ENCODE measurements around the gene WWC2.

The WWC2 gene

DNA sequence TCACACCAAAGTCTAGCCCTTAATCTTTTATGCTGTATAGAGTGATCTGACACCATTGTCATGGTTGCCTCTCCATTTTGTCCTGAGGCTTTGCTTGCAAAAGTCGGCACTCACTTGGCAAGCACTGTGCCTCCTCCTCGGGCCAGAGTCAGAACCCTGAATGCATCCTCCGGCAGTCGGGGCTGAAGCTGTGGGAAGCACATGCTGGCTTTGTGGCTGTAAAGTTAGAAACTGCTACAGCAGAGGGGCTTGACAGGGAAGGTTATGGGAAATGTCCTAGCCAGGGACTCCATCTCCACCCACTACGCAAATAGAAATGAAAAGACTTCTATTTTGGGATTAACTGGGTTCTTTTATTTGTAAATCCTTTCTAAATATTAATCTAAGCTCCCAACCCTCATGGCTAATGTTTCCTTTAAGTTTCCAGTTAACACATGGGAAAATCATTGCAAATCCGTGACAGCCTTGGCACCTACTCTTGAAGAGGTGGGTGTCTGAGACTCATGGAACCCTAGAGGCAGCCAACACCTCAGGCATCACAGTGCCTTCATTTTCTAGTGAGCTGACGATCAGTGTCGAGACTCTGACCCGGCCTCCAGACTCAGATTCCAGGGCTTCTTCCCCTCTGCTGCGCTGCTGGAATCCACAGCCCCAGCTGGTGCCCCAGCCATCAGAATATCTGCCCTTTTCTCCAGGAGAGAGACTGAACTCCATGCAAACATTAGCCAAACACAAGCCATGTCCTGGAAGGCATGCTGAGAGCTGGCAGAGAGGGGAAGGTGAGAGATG lies 231.1 kb downstream of the WWC2 start:
- DNase-seq (ENCODE audit: low read depth, low spot score): no peak

DNA sequence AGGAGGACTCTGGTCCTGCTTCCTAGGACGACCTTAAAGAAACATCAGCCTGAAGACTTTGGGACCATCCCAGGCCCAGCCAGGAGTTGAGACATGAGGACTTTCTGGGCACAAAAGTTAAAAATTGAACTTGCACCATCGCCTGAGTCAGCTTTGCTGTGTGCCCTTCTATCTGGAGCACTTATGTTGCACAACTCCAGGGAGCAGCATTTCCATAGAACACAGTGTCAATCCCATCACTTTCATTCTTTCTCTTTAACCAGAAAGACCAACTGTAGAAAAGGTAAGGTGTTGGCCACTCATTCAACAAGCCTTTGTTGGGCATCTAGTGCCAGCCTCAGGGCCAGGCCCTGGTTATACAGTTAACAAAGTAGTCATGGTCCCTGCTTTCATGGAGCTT lies 231.8 kb downstream of the WWC2 start:
- DNase-seq (ENCODE audit: low read depth, low spot score): no peak

DNA sequence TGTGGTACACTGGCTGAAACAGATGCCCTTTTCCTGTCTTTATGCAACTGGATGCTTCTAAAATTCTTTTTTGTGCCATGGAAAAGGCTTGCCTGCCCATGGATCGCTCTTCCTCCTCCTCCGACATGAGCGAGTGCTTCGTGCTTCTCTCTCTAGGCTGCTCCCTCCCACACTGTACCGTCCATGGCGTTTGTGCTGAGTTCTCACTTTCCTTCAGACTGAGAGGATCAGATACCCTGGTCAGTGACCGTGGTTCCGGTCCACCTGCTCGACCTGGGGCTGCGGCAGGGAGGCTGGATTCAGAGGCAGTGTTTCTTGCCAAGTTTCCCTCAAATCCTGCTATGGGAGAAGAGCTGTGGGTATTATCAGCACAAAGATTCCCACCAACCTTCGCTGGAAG lies 233.4 kb downstream of the WWC2 start:
- DNase-seq (ENCODE audit: low read depth, low spot score): no peak

DNA sequence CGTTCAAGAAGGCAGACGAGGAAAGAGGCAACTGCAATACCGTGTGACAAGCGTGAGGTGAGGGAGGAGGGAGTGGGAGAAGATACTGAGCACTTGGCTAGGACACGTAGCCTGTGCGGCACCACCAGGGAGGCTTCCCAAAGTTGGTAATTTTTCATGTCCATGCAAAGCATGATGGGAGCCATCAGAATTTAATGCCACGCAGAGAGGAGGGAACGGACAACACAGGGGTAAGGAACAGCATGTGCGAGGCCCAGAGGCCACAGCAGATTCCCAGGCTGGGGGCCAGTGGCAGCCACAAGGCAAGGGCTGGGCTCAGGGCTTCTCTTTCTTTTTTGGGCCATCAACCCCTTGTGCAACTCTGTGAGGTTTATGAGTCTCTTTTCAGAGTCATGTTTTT lies 234.1 kb downstream of the WWC2 start:
- DNase-seq (ENCODE audit: low read depth, low spot score): no peak

DNA sequence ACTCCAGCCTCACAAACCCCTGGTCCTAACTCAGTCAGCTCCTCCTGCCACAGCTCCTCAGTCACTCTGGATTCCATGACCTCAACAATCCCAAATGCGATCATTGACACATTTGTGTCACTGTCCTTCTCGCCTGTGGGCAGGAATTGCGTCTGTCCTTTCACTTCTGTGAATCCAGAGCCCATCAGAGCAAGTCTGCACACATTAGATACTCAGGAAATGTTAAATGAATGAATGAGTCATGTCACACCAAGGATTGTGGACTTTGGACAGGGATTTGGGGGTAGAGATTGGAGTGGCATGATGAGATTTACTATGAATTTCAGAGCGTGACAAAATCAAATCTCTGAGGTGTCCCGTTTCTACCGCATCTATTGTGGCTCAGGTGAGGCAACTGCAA lies 234.9 kb downstream of the WWC2 start:
- no peak for DNase-seq (ENCODE audit: low read depth, low spot score)

DNA sequence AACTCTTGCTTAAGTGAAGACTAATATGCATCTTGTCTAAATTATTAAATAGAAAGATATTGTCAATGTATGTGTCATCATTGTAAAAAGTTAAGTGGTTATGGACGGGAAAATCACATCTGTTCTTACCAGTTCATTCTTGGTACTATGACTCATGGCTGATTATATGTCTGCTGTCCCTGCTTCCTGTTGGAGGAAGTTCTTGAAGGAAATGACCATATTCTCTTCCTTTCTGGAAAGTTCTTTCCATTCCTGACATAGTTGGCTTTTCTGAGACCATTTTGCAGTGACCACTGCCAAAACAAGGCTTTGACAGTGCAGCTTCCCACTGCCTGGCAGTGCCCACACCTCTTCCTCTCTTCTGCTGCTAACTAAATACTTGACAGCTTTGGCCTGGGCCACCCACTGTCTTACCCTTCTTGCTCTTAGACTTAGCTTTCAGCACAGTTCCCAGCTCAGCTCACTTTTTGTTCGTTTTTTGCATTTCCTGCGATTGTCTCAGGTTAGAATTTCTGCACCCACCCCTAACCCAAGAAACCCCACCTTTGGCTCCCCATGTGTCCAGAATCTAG lies 236.4 kb downstream of the WWC2 start:
- DNase-seq (ENCODE audit: low read depth, low spot score): no peak

DNA sequence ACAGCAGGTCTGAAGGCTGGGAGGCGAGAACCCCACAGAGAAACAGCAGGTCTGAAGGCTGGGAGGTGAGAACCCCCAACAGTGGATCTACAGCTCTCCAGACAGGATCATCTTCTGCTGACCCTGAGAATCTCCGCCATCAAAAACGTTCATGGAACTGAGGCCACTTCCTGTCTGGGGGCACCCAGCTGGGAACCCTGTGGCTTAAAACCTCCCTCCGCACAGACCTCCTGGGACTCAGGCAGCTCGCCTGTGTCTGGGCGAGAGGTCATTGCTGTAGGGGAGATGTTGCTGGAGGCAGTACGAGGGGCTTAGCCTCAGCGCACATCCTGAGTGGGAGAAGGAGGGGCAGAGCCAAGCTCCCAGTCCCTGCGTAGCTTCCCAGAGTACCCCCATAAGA lies 238.3 kb downstream of the WWC2 start:
- no peak for DNase-seq (ENCODE audit: low read depth, low spot score)

DNA sequence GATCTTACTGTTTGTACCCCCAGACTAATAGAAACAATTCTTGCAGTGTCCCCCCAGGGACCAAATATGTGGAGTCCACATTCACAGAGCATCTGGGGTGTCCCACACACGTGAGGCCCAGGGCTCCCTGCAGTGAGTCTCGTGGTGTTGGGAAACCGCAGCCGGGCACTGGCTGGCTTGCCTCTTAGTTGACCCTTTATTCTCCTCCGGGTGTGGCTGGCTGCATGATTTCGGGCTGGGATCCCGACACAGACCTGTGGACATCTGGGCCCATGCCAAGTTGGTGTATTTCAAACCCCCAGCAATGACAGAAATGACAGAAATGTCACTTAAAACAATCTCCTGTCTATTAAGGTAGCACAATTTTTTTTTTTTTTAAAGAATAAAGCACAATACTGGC lies 238.8 kb downstream of the WWC2 start:
- no peak for DNase-seq (ENCODE audit: low read depth, low spot score)

DNA sequence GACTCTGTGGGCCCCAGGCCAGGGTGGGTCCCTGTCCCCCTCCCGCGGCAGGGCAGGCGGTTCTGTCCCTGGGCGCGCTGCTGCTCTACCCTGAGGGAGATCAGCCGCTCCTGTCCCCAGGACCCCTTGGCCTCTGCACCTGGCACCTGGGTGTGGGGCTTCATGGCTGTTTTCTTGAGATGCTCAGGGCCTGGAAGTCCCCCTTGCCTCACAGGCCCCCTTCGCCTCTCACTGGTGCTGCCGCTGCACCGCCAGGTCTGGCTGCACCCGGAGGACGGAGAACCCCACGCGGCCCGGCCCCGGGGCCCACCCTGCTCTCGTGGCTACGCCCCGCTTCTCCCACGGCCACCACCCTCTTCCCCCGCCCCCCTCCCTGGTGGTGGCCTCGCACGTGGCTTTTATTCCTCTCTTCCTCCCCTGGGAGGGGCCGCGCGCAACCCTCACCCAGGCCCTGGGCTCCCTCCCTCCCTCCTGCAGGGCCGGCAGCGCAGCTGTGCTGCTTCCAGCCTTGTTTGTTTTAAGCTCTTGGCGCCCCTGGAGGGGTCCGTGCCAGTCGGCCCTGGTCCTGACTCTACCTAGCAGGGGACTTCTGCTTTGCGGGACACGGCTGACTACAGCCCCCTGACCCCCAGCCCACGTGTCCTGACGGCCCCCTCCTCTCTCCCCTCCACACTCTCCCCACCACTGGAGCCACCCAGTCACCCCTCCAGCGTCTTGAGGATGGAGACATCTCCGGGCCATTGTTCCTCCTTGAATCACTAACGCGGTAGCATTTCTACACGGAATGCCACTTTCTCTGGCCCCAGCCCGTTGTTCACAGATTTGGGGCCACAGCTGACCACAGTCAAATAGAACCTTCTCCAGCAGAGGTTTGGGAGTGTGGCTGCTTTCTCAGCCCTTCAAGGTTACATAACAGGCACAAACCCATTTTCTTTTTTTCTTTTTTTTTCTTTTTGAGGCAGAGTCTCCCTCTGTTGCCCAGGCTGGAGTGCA lies 243.8 kb downstream of the WWC2 start:
- DNase-seq (ENCODE audit: low read depth, low spot score): no peak

DNA sequence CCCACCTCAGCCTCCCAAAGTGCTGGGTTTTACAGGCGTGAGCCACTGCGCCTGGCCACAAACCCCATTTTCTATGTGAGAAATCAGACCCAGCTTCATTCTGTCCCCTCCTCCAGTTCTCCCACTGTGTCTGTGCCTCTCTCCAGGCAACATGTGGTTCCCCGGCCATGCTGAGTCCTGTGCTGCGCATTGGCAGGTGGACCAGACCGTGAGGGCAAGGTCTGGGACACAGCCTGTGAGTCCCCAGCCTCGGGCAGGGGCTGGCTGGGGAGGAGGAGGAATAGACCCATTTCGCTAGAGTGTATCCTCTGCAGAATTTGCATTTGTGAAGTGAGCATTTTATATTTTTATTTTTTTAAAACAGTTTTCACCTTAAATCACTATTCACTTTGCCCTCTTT lies 244.7 kb downstream of the WWC2 start:
- no peak for DNase-seq (ENCODE audit: low read depth, low spot score)

DNA sequence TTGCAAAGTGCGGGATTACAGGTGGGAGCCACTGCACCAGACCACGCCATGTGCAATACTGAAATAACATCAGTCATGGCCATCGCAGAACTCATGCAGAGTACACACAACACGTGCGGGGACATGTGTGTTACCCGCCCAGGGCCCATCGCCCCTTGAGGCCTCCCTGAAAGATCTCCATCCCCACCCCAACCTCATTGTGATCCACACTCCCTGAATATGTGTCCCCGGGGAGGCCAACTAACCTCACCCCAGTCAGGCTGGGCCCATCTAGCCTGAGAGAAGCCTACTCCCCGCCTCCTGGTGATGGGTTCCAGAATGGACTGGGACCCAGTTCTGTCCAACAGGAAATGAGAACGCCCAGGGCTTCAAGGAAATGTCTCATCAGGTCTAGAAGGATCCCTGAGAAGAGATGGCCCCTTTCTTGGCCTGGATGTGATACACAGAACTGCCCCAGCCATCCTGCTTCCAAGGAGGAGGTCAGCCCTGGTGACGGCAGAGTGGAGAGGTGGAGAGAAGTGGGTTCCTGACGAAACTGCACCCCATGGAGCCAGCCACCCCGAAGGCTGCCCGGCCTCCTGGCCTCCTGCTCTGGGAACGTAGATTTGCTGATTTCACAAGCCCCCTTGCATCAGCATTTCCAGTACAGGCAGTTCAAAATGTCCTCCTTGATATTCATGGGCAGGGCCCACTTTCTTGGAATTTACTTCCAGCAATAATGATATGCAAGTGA lies 245.6 kb downstream of the WWC2 start:
- no peak for DNase-seq (ENCODE audit: low read depth, low spot score)

DNA sequence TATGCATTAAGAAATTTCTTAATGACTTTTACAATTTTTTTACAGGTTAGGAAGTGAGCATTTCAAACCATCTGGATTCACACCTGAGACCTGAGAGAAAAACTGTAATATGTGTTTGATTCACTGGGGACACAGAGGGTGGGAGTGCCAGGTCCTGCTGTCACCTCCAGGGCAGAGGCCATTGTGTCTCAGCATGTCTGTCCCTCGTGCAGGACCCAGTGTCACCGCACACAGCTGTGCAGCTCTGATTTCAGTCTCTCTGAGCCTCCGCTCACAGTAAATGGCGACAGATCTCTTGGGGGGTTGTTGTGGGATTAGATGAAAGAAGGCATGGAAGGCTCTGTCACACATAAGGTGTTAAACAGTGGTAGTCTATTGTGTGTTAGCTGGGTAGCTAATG lies 246.2 kb downstream of the WWC2 start:
- DNase-seq (ENCODE audit: low read depth, low spot score): no peak

DNA sequence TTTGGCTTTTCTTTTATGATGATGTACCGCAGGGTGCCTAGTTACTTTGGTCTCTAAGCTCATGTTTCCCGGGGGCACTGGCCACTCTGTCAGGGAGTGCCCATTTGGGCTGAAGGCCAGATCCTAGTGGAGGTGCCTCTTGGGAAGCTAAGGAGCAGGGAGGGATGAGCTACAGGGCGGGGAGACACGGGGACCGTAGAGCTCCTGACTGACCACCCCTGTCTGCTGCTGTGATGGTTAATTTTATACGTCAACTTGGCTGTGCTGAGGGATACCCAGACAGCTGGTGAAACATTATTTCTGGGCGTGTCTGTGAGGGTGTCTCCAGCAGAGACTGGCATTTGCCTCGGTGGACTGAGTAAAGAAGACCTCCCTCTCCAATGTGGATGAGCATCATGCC lies 248.1 kb downstream of the WWC2 start:
- DNase-seq (ENCODE audit: low read depth, low spot score): no peak

DNA sequence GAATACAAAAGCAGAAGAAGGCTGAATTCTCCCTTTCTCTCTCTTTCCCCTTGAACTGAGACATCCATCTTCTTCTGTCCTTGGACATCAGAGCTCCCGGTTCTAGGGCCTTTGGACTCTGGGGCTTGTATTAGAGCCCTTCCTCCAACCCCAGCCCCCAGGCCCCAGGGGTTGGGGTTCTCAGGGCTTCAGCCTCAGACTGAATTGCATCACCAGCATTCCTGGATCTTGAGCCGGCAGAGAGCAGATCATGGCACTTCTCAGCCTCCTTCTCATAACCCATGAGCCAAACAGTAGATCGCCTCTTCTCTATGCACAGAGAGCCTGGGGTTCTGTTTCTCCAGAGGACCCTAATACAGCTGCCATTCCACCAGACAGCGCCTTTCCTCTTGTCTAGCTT lies 248.5 kb downstream of the WWC2 start:
- DNase-seq (ENCODE audit: low read depth, low spot score): no peak

DNA sequence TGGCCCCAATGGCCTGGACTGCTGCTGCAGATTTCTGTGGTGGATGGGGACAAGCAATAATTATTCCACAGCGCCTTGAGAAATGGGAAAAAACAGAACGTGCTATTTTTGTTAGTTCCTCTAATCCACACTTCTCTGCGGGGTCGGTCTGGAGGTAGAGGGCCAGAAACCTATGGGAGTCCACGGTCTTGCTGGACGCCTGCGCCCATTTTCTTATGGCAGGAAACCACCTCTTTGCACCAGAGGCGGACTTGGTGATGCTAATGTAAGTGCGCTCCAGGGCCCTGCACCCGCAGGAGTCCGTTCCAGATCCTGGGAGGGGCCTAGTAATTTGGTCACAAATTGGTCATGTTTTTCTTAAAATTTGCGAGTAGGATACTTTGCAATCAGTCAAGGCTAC lies 249.1 kb downstream of the WWC2 start:
- DNase-seq (ENCODE audit: low read depth, low spot score): no peak

DNA sequence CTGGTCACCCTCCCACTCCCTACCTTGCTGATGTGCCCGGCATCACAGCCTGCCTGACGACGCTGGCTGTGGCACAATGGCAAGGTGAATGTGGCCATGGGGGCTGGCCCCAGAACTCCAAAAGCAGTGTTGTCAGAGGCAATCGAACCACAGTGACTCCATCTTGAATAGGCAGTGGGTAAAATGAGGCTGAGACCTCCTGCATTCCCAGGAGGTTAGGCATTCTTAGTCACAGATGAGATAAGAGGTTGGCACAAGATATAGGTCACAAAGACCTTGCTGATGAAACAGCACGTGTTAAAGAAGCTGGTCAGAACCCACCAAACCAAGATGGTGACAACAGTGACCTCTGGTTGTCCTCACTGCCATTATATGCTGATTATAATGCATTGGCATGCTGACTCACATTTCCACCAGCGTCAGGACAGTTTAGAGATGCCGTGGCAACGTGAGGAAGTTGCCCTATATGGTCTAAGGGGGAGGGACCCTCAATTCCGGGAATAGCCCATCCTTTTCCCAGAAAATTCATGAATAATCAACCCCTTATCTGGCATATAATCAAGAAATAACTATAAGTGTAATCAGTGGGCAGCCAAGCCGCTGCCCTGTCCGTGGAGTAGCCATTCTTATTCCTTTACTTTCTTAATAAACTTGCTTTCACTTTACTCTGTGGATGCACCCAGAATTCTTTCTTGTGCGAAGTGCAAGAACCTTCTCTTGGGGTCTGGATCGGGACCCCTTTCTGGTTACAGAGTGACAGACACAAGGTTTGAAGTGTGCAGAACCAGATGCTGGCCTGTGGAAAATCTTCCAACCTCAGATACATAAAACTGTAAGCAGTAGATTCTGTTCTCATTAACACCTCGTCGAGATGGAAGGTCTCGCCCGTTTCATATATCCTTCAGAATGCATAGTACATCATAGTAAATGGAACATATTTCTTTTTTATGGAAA lies 249.9 kb downstream of the WWC2 start:
- no peak for DNase-seq (ENCODE audit: low read depth, low spot score)

DNA sequence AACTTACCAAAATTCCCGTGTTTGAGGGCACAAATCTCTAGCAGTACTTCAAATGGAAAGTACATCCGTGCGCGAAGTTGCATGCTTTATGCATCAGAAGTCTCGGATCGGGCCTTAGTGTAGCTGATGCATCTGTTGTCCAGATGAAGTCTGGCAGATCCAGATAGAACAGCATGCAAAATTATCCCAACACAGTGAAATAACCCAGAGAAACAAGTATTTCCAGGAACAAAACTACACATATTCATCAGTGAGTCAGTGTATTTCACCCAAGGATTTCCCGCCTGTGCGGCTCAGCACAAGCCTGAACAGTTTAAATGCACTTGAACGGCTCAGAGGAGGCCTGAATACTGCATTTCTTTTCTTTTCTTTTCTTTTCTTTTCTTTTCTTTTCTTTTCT lies 250.6 kb downstream of the WWC2 start:
- DNase-seq (ENCODE audit: low read depth, low spot score): no peak

DNA sequence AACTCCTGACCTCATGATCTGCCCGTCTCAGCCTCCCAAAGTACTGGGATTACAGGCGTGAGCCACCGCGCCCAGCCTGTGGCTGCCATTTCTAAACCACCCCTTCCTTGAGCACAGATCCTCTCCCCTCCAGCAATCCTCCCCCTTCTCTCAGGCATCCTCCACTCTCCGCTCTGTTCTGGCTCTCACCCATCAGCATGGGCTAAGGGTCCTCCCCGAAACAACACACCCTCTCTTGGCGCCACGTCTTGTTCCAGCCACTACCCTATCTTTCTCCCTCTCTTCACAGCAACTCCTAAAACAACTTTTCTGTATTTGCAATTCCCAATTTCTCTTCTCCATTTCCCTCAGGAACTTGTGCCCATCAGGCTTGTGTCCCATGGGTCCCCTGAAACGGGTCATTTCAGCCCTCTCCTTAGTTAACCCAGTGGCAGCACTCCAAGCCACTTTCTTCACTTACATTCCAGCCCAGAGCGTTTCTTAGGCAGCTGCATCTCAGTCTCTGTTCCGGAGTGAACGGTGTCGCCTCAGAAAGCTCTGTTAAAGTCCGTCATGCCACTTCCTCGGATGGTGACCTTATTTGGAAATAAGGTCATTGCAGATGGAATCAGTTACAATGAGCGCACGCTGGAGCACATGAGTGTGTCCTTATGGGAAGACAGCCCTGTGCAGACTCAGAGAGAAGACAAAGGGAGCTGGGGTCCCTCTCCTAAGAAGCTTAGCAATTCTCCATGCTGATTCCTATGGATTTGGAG lies 251.4 kb downstream of the WWC2 start:
- DNase-seq (ENCODE audit: low read depth, low spot score): no peak

DNA sequence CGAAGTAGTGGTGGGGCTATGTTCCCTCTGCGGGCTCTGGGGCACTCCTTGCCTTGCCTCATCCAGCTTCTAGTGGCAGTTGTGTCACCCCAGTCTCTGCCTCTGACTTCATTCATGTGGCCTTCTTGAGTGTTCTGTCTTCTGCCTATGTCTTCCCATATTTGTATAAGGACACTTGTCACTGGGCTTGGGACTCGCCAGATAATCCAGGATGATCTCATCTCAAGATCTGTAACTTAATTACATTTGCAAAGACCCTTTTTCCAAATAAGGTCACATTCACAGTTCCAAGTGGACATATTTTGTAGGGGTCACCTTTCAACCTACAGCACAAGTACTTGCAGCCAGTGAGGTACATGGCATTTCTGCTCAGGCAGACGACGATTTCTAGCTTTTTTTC lies 253.5 kb downstream of the WWC2 start:
- DNase-seq (ENCODE audit: low read depth, low spot score): no peak

DNA sequence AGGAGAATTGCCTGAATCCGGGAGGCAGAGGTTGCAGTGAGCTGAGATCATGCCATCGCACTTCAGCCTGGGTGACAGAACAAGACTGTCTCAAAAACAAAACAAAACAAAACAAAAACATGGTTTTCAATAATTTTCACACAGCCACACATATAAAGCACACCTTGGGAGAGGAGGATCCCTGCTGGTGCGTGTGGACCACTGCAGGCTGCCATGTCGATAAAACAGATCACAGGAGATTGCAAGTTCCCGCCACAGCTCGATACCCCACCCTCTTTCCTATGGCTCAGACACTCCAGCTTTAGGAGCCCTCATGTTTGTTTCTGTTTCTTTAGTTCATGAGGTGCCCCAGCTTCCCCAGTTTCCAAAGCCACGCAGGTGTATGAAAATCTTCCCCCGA lies 254.5 kb downstream of the WWC2 start:
- DNase-seq (ENCODE audit: low read depth, low spot score): no peak
